Suprapubic skin (tissue), 4 donors: ENCODE results near the gene CFAP97D2.

Source experiments
- EP300 ChIP-seq: sonication (generic); formaldehyde crosslinking; IDR thresholded peaks from one replicate; pipeline ENCODE4 v1.6.1; 2017; ENCODE audit warnings: antibody characterized with exemption
- POLR2A ChIP-seq, 2 donors: fragments of 450-650 bp; IDR thresholded peaks; one replicate each; pipeline ENCODE4 v1.6.1; 2017; ENCODE audit warnings: antibody characterized with exemption in 2 of 2, mild to moderate bottlenecking in 2 of 2, moderate library complexity in 2 of 2
- POLR2AphosphoS5 ChIP-seq, 3 donors: sonication (generic); formaldehyde crosslinking; IDR thresholded peaks; one replicate each; pipeline ENCODE4 v1.6.1; 2017; ENCODE audit warnings: antibody characterized with exemption in 3 of 3
- TF ChIP-seq, protein P1 (sequence below), 2 donors: fragments of 200-600 bp in 1 of 2; fragments of 450-650 bp in 1 of 2; sonication (generic) in 1 of 2; IDR thresholded peaks; one replicate each; pipeline ENCODE4 v1.5.1; 2016 to 2019; ENCODE audit warnings: antibody characterized with exemption in 2 of 2, mild to moderate bottlenecking in 1 of 2, moderate library complexity in 1 of 2

GRCh38 chr13:114179087-114179658 lies at the start of gene CFAP97D2:
- TF ChIP-seq, protein P1, sequence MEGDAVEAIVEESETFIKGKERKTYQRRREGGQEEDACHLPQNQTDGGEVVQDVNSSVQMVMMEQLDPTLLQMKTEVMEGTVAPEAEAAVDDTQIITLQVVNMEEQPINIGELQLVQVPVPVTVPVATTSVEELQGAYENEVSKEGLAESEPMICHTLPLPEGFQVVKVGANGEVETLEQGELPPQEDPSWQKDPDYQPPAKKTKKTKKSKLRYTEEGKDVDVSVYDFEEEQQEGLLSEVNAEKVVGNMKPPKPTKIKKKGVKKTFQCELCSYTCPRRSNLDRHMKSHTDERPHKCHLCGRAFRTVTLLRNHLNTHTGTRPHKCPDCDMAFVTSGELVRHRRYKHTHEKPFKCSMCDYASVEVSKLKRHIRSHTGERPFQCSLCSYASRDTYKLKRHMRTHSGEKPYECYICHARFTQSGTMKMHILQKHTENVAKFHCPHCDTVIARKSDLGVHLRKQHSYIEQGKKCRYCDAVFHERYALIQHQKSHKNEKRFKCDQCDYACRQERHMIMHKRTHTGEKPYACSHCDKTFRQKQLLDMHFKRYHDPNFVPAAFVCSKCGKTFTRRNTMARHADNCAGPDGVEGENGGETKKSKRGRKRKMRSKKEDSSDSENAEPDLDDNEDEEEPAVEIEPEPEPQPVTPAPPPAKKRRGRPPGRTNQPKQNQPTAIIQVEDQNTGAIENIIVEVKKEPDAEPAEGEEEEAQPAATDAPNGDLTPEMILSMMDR (IDR thresholded peaks at IDR 0.05) = no peak
- TF ChIP-seq POLR2A (IDR thresholded peaks at IDR 0.05) (no peak), EP300 (no peak), POLR2AphosphoS5 (IDR thresholded peaks at IDR 0.05) (no peak)
